Neural progenitor cell (in vitro differentiated cells): Measurements from ENCODE around the gene CCL17. TPM values are rescaled to one million over a fixed set of nuclear protein-coding genes. Genes with fewer than 3 reads are reported as not detected.

ENCODE experiments used
- DNase-seq: peaks from one replicate; pipeline ENCODE4 v3.0.0-alpha.2; 2016; ENCODE audit warnings: low spot score
- H2AFZ ChIP-seq: fragments of 200-600 bp; sonication (generic); replicated peaks from 2 replicates; pipeline ENCODE4 v1.6.1; 2016; ENCODE audit warnings: antibody characterized with exemption
- H3F3A ChIP-seq: fragments of 200-600 bp; sonication (generic); 2 replicates; pipeline ENCODE4 v1.6.1; 2016; ENCODE audit warnings: antibody characterized with exemption, low read depth
- H3K27ac ChIP-seq: fragments of 200-600 bp; sonication (generic); 2 replicates; pipeline ENCODE4 v1.5.1; 2016; ENCODE audit warnings: mild to moderate bottlenecking
- H3K27me3 ChIP-seq: fragments of 200-600 bp; sonication (generic); 2 replicates; pipeline ENCODE4 v1.6.1; 2016; ENCODE audit warnings: mild to moderate bottlenecking, moderate library complexity
- H3K36me3 ChIP-seq: fragments of 200-600 bp; sonication (generic); 2 replicates; pipeline ENCODE4 v1.5.1; 2016
- H3K4me1 ChIP-seq: fragments of 200-600 bp; sonication (generic); 2 replicates; pipeline ENCODE4 v1.6.1; 2016; ENCODE audit warnings: mixed run types
- H3K4me2 ChIP-seq: fragments of 200-600 bp; sonication (generic); 2 replicates; pipeline ENCODE4 v1.6.1; 2016
- H3K4me3 ChIP-seq: fragments of 200-600 bp; sonication (generic); 2 replicates; pipeline ENCODE4 v1.5.1; 2016
- H3K79me2 ChIP-seq: fragments of 200-600 bp; sonication (generic); 2 replicates; pipeline ENCODE4 v1.6.1; 2016; ENCODE audit warnings: low read depth
- H3K9ac ChIP-seq: fragments of 200-600 bp; sonication (generic); 2 replicates; pipeline ENCODE4 v1.6.1; 2016
- H3K9me3 ChIP-seq: fragments of 200-600 bp; sonication (generic); 2 replicates; pipeline ENCODE4 v1.5.1; 2016; ENCODE audit warnings: low read depth
- H4K20me1 ChIP-seq: fragments of 200-600 bp; sonication (generic); 2 replicates; pipeline ENCODE4 v1.6.1; 2016; ENCODE audit warnings: low read depth
- H3K27ac Mint-ChIP-seq: 3 replicates; pipeline ENCODE4 v1.8.0; 2021; ENCODE audit warnings: mixed read lengths
- H3K27me3 Mint-ChIP-seq: 2 replicates; pipeline ENCODE4 v1.8.0; 2022; ENCODE audit warnings: low read depth, mild to moderate bottlenecking, inconsistent platforms, moderate library complexity, mixed read lengths; ENCODE audit not compliant: insufficient read depth
- H3K36me3 Mint-ChIP-seq: 3 replicates; pipeline ENCODE4 v1.8.0; 2021; ENCODE audit warnings: mixed read lengths
- H3K4me1 Mint-ChIP-seq: 3 replicates; pipeline ENCODE4 v1.8.0; 2021; ENCODE audit warnings: mixed read lengths
- H3K4me3 Mint-ChIP-seq: 3 replicates; pipeline ENCODE4 v1.8.0; 2021; ENCODE audit warnings: mild to moderate bottlenecking, moderate library complexity, mixed read lengths
- H3K9me3 Mint-ChIP-seq: 3 replicates; pipeline ENCODE4 v1.8.0; 2020; ENCODE audit warnings: mixed read lengths
- CTCF ChIP-seq: fragments of 200-600 bp; sonication (generic); IDR thresholded peaks from 2 replicates; pipeline ENCODE4 v1.5.1; 2017; ENCODE audit warnings: antibody characterized with exemption, mild to moderate bottlenecking
- EZH2 ChIP-seq: fragments of 200-600 bp; sonication (generic); IDR thresholded peaks from 2 replicates; pipeline ENCODE4 v1.6.1; 2017; ENCODE audit warnings: antibody characterized with exemption, mild to moderate bottlenecking, moderate library complexity
- EZH2phosphoT487 ChIP-seq: fragments of 200-600 bp; sonication (generic); IDR thresholded peaks from 2 replicates; pipeline ENCODE4 v1.6.1; 2017; ENCODE audit warnings: antibody characterized with exemption
- total RNA-seq: library from RNA; depleted of rRNA; stranded (reverse); fragments of >200 nt; gene quantifications from 2 replicates; pipeline ENCODE4 v1.2.3, GENCODE V29; 2015; ENCODE audit warnings: low replicate concordance

Gene CCL17
- total RNA-seq, 1 donor from 2014 or later: not detected

- H3K4me3 Mint-ChIP-seq: no peak overlapping the region
- Histone ChIP-seq H3K4me1 (no peaks in the 10 kb centered on the region), H3K4me2 (no peak overlapping the region), H3K4me3 (no peak overlapping the region), H3K79me2 (no peaks in the 10 kb centered on the region), H4K20me1 (no peaks in the 10 kb centered on the region), H3K27me3 (no peaks in the 10 kb centered on the region), H3K9me3 (no peaks in the 10 kb centered on the region), H3K36me3 (no peaks in the 10 kb centered on the region), H3F3A (peaks cover 8% of the 10 kb centered on the region), H2AFZ (no peak overlapping the region), H3K27ac (no peak overlapping the region), H3K9ac (no peak overlapping the region)
- no peaks in the 10 kb centered on the region for H3K4me1 Mint-ChIP-seq
- peaks cover 10% of the 10 kb centered on the region for H3K27me3 Mint-ChIP-seq
- TF ChIP-seq CTCF (no peak), EZH2 (no peak)
- no peak for DNase-seq
- no peak overlapping the region for H3K27ac Mint-ChIP-seq
- no peaks in the 10 kb centered on the region for H3K9me3 Mint-ChIP-seq
- H3K36me3 Mint-ChIP-seq: no peaks in the 10 kb centered on the region
Observed at GRCh38 chr16:57401943-57402640, 2.5 kb upstream of the CCL17 start.

- Histone ChIP-seq H3K9ac (no peak overlapping the region), H3K4me2 (no peak overlapping the region), H3K9me3 (no peaks in the 10 kb centered on the region), H3K27me3 (no peaks in the 10 kb centered on the region), H4K20me1 (no peaks in the 10 kb centered on the region), H3K4me1 (no peaks in the 10 kb centered on the region), H2AFZ (no peak overlapping the region), H3F3A (peaks cover 8% of the 10 kb centered on the region), H3K27ac (no peak overlapping the region), H3K36me3 (no peaks in the 10 kb centered on the region), H3K79me2 (no peaks in the 10 kb centered on the region), H3K4me3 (no peak overlapping the region)
- no peaks in the 10 kb centered on the region for H3K9me3 Mint-ChIP-seq
- no peak overlapping the region for H3K4me3 Mint-ChIP-seq
- no peak overlapping the region for H3K27ac Mint-ChIP-seq
- no peaks in the 10 kb centered on the region for H3K36me3 Mint-ChIP-seq
- peaks cover 12% of the 10 kb centered on the region for H3K27me3 Mint-ChIP-seq
- no peak for TF ChIP-seq EZH2phosphoT487
- TF ChIP-seq EZH2: no peak
- no peak for TF ChIP-seq CTCF
- peaks cover 2% of the 10 kb centered on the region for H3K4me1 Mint-ChIP-seq
- DNase-seq: no peak
Observed at GRCh38 chr16:57405097-57405496, 530 bp downstream of the CCL17 start.

- no peak overlapping the region for H3K27ac Mint-ChIP-seq
- no peak overlapping the region for H3K27ac ChIP-seq
- H3K4me1 Mint-ChIP-seq: peaks cover 8% of the 10 kb centered on the region
- no peaks in the 10 kb centered on the region for H3K9me3 ChIP-seq
- no peak overlapping the region for H3K4me2 ChIP-seq
- peaks cover 4% of the 10 kb centered on the region for H3K4me1 ChIP-seq
- DNase-seq: no peak
- TF ChIP-seq EZH2phosphoT487: no peak
- TF ChIP-seq EZH2: no peak
- no peak for TF ChIP-seq CTCF
- no peak overlapping the region for H3K9ac ChIP-seq
- H3K36me3 ChIP-seq: no peaks in the 10 kb centered on the region
- no peak overlapping the region for H2AFZ ChIP-seq
- no peaks in the 10 kb centered on the region for H3K79me2 ChIP-seq
- H3K4me3 Mint-ChIP-seq: no peak overlapping the region
- no peaks in the 10 kb centered on the region for H3K27me3 ChIP-seq
- H3K4me3 ChIP-seq: no peak overlapping the region
- no peaks in the 10 kb centered on the region for H3K36me3 Mint-ChIP-seq
- H3K9me3 Mint-ChIP-seq: no peaks in the 10 kb centered on the region
- H3K27me3 Mint-ChIP-seq: peaks cover 10% of the 10 kb centered on the region
- no peaks in the 10 kb centered on the region for H4K20me1 ChIP-seq
- H3F3A ChIP-seq: peaks cover 8% of the 10 kb centered on the region
Observed at GRCh38 chr16:57406881-57407280, 2.3 kb downstream of the CCL17 start.
